SW 1271 (cell line): ENCODE measurements around the gene C16orf89.
A peak's percentile ranks its signal among the peaks of the same experiment; 100 is the strongest.
"Not testable (repeated sequence)": the region's sequence is repeated elsewhere in the genome, so short reads cannot be mapped to it uniquely, and the experiment has no call there.

Experiments used
- DNase-seq, 2 experiments: peaks; one replicate each; lab custom pipeline; 2025; lab: John Stamatoyannopoulos, UW

The C16orf89 gene

GRCh38 chr16:5060073-5060641 lies 5.6 kb downstream of the C16orf89 start:
- no peak for DNase-seq

GRCh38 chr16:5059386-5060072 lies 6.2 kb downstream of the C16orf89 start:
- no peak for DNase-seq

GRCh38 chr16:5058476-5058875 lies 7.3 kb downstream of the C16orf89 start:
- DNase-seq: no peak

GRCh38 chr16:5056352-5056751 lies 9.4 kb downstream of the C16orf89 start:
- DNase-seq: no peak

- no peak for DNase-seq
Measured at GRCh38 chr16:5054876-5055865, 10.6 kb downstream of the C16orf89 start.

GRCh38 chr16:5046914-5047313 lies 18.8 kb downstream of the C16orf89 start:
- DNase-seq: no peak

- no peak for DNase-seq
Measured at GRCh38 chr16:5045499-5046115, 20.1 kb downstream of the C16orf89 start.

GRCh38 chr16:5044581-5044980 lies 21.2 kb downstream of the C16orf89 start:
- DNase-seq: not testable (repeated sequence)

GRCh38 chr16:5044011-5044540 lies 21.7 kb downstream of the C16orf89 start:
- no peak for DNase-seq

- no peak for DNase-seq
Measured at GRCh38 chr16:5042574-5043171, 23.1 kb downstream of the C16orf89 start.

GRCh38 chr16:5041600-5042133 lies 24.1 kb downstream of the C16orf89 start:
- no peak for DNase-seq

- no peak for DNase-seq
Measured at GRCh38 chr16:5040451-5040850, 25.3 kb downstream of the C16orf89 start.

GRCh38 chr16:5036228-5037156 lies 29.3 kb downstream of the C16orf89 start:
- no peak for DNase-seq

GRCh38 chr16:5035909-5036227 lies 29.9 kb downstream of the C16orf89 start:
- no peak for DNase-seq

- no peak for DNase-seq
Measured at GRCh38 chr16:5034167-5034523, 31.6 kb downstream of the C16orf89 start.

- DNase-seq: peak; percentile 52 to 63
Measured at GRCh38 chr16:5033256-5034166, 32.2 kb downstream of the C16orf89 start, which contains the start of gene NAGPA. Gene NAGPA, minus strand, starts transcription at chr16:5033935. Its CDS starts 21 bp downstream, at chr16:5033914.

- no peak for DNase-seq
Measured at GRCh38 chr16:5032748-5033167, 33.0 kb downstream of the C16orf89 start.

GRCh38 chr16:5031601-5032000 lies 34.2 kb downstream of the C16orf89 start:
- DNase-seq: no peak

GRCh38 chr16:5030251-5030870 lies 35.4 kb downstream of the C16orf89 start:
- no peak for DNase-seq
